ENCODE data around the gene ACP1.

DNA sequence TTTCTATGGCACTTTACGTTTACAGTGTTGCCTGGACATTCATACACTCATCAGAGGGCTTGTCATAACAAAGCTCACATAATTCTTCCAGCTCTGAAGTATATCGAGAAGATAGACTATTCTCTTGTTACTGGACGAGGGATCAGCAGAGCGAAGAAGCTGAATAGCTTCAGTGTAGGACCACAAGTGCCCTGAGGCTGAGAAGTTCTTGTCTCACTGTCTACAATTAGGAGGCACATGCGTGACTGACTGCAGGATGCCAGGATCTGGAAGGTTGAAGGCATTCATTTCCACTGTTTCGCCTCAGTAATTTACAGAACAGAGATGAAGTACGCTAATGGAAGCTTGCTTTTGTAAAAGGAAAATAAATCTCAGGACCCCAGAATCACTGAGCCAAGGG is 10.5 kb upstream of the ACP1 start:
- TF ChIP-seq, protein P1, sequence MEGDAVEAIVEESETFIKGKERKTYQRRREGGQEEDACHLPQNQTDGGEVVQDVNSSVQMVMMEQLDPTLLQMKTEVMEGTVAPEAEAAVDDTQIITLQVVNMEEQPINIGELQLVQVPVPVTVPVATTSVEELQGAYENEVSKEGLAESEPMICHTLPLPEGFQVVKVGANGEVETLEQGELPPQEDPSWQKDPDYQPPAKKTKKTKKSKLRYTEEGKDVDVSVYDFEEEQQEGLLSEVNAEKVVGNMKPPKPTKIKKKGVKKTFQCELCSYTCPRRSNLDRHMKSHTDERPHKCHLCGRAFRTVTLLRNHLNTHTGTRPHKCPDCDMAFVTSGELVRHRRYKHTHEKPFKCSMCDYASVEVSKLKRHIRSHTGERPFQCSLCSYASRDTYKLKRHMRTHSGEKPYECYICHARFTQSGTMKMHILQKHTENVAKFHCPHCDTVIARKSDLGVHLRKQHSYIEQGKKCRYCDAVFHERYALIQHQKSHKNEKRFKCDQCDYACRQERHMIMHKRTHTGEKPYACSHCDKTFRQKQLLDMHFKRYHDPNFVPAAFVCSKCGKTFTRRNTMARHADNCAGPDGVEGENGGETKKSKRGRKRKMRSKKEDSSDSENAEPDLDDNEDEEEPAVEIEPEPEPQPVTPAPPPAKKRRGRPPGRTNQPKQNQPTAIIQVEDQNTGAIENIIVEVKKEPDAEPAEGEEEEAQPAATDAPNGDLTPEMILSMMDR (IDR thresholded peaks at IDR 0.05; ENCODE audit: low read depth, low read length) = no peak
- TF ChIP-seq EZH2phosphoT487 (IDR thresholded peaks at IDR 0.05; ENCODE audit: low read depth) = no peak
